ENCODE results near the gene LEPR.

Gene LEPR

GRCh38 chr1:65440322-65440900 is 19.9 kb downstream of the LEPR start:
- TF ChIP-seq CTCF (IDR thresholded peaks at IDR 0.05; ENCODE audit: extremely low read depth, insufficient read depth, missing control alignments): no peak
- in situ Hi-C loops (cut with MboI; ENCODE audit: low pct_unique_long_range_greater_than_20kb, low sequenced_read_pairs, unreplicated experiment): no loop called here
- DNase-seq (ENCODE audit: low spot score): no peak

- in situ Hi-C loops (cut with MboI; ENCODE audit: low pct_unique_long_range_greater_than_20kb, low sequenced_read_pairs, unreplicated experiment): no loop called here
- no peak for DNase-seq (ENCODE audit: low spot score)
- no peak for TF ChIP-seq CTCF (IDR thresholded peaks at IDR 0.05; ENCODE audit: extremely low read depth, insufficient read depth, missing control alignments)
Observed at GRCh38 chr1:65440915-65441314, 20.4 kb downstream of the LEPR start.

- no peak for TF ChIP-seq CTCF (IDR thresholded peaks at IDR 0.05; ENCODE audit: extremely low read depth, insufficient read depth, missing control alignments)
- in situ Hi-C loops (cut with MboI; ENCODE audit: low pct_unique_long_range_greater_than_20kb, low sequenced_read_pairs, unreplicated experiment): no loop called here
- no peak for DNase-seq (ENCODE audit: low spot score)
Observed at GRCh38 chr1:65441464-65441863, 21.0 kb downstream of the LEPR start.

GRCh38 chr1:65442442-65442841 is 22.0 kb downstream of the LEPR start:
- DNase-seq (ENCODE audit: low spot score): no peak
- in situ Hi-C loops (cut with MboI; ENCODE audit: low pct_unique_long_range_greater_than_20kb, low sequenced_read_pairs, unreplicated experiment): no loop called here
- no peak for TF ChIP-seq CTCF (IDR thresholded peaks at IDR 0.05; ENCODE audit: extremely low read depth, insufficient read depth, missing control alignments)

- no peak for TF ChIP-seq CTCF (IDR thresholded peaks at IDR 0.05; ENCODE audit: extremely low read depth, insufficient read depth, missing control alignments)
- in situ Hi-C loops (cut with MboI; ENCODE audit: low pct_unique_long_range_greater_than_20kb, low sequenced_read_pairs, unreplicated experiment): no loop called here
- DNase-seq (ENCODE audit: low spot score): no peak
Observed at GRCh38 chr1:65443647-65444046, 23.2 kb downstream of the LEPR start.

- in situ Hi-C loops (cut with MboI; ENCODE audit: low pct_unique_long_range_greater_than_20kb, low sequenced_read_pairs, unreplicated experiment): no loop called here
Observed at GRCh38 chr1:65444128-65444640, 23.7 kb downstream of the LEPR start.

More at GRCh38 chr1:65444128-65444640, 23.7 kb downstream of the LEPR start:
- DNase-seq (ENCODE audit: low spot score): no peak
- no peak for TF ChIP-seq CTCF (IDR thresholded peaks at IDR 0.05; ENCODE audit: extremely low read depth, insufficient read depth, missing control alignments)

Data from GM13977 (cell line).